MCF 10A (cell line): ENCODE results near the gene MTERF2. TPM values are rescaled to one million over a fixed set of nuclear protein-coding genes. Genes with fewer than 3 reads are reported as not detected.

Experiments used
- BruUV-seq: library from RNA; stranded (reverse); fragments of 400-500 nt; replicated peaks from 2 replicates; lab custom pipeline; 2021; lab: Mats Ljungman, UMichigan
- CTCF ChIA-PET: fragments of 300-600 bp; sonication (Branson Sonifier 250); formaldehyde crosslinking; extraction: SDS; loops from one replicate; lab custom pipeline; 2021; ENCODE audit warnings: antibody characterized with exemption, inconsistent platforms; lab: Yijun Ruan, JAX
- POLR2A ChIA-PET: fragments of 300-600, 350-650 bp; sonication (Branson Sonifier 250); formaldehyde crosslinking; extraction: SDS; loops from one replicate; lab custom pipeline; 2020; ENCODE audit warnings: antibody characterized with exemption, inconsistent platforms; lab: Yijun Ruan, JAX
- DNase-seq: peaks from one replicate; pipeline ENCODE4 v3.0.0-alpha.2; 2018; ENCODE audit not compliant: unreplicated experiment
- H3K27ac Mint-ChIP-seq: one replicate; pipeline ENCODE4 v1.8.0; 2022; ENCODE audit warnings: mild to moderate bottlenecking, low read depth, mixed read lengths; ENCODE audit not compliant: unreplicated experiment
- H3K27me3 Mint-ChIP-seq: one replicate; pipeline ENCODE4 v1.8.0; 2022; ENCODE audit warnings: mixed read lengths; ENCODE audit not compliant: insufficient read depth, unreplicated experiment
- H3K36me3 Mint-ChIP-seq: one replicate; pipeline ENCODE4 v1.8.0; 2022; ENCODE audit warnings: mild to moderate bottlenecking, moderate library complexity, mixed read lengths; ENCODE audit not compliant: insufficient read depth, unreplicated experiment
- H3K4me1 Mint-ChIP-seq: one replicate; pipeline ENCODE4 v1.8.0; 2022; ENCODE audit warnings: mixed read lengths; ENCODE audit not compliant: insufficient read depth, unreplicated experiment
- H3K4me3 Mint-ChIP-seq: one replicate; pipeline ENCODE4 v1.8.0; 2022; ENCODE audit warnings: mild to moderate bottlenecking, moderate library complexity, mixed read lengths; ENCODE audit not compliant: unreplicated experiment
- H3K9me3 Mint-ChIP-seq: one replicate; pipeline ENCODE4 v1.8.0; 2022; ENCODE audit warnings: mixed read lengths; ENCODE audit not compliant: unreplicated experiment
- intact Hi-C: fragments of 100-400 bp; cut with micrococcal nuclease; formaldehyde crosslinking; loops from 2 replicates; pipeline ENCODE4 v1.14.1; 2022
- total RNA-seq: library from RNA; stranded (reverse); gene quantifications from 2 replicates; pipeline ENCODE4 v1.2.3, GENCODE V29; 2022
- TF ChIP-seq, protein P1 (sequence below): fragments of 200-600 bp; IDR thresholded peaks from one replicate; pipeline ENCODE4 v1.8.0; 2022; ENCODE audit warnings: antibody characterized with exemption, mild to moderate bottlenecking; ENCODE audit not compliant: unreplicated experiment

Gene MTERF2
- total RNA-seq, 1 experiment from 2014 or later: 9.3 TPM

DNA sequence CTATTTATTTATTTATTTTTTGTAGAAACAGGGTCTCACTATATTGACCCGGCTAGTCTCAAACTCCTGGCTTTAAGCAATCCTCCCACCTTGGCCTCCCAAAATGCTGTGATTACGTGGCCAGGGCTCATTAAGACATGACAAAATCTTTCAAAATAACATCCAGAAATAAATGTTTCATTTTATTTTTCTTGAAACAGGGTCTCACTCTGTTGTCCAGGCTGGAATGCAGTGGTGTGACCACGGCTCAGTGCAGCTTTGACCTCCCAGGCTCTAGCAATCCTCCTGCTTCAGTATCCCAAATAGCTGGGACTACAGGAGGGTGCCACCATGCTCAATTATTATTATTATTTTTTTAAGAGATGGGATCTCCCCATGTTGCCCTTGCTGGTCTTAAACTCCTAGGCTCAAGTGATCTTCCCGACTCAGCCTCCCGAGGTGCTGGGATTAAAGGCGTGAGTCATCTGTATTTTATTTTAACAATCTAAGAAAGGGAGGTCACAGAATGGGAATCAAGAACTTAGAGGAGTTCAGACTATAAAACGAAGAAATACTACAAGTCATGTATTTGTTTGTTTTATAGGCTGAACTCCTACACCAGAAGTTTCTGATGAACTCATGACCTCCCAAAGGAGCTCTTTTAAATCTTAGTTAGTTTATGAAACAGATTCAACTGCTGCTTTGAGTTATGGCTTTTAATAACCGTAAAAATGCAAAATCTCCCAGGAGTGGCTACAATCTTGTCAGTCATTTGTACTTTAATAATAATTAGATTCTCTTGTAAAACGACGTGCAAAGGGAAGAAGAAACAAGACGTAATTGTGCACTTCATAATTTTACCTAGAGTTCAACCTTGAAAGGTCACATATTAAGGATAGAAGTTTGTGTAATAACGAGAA, 33.3 kb downstream of the MTERF2 start:
- Mint-ChIP-seq H3K36me3 (peaks cover under 1% of the 10 kb centered on the region), H3K27me3 (no peaks in the 10 kb centered on the region), H3K4me1 (peaks cover 3% of the 10 kb centered on the region), H3K27ac (no peak overlapping the region), H3K9me3 (peaks cover 6% of the 10 kb centered on the region), H3K4me3 (peak overlapping the region; percentile 34)
- CTCF ChIA-PET: interaction anchor here (0.5 to 0.6 kb wide), 2 partner anchors 112 to 159 kb away, joined by 4 read pairs; no protein-coding TSS in a partner anchor
- POLR2A ChIA-PET: interaction anchor here (0.6 to 3.0 kb wide), 5 partner anchors 8 to 596 kb away, joined by 3 to 13 read pairs (median 3); partner anchors contain the start of gene POLR3B
- DNase-seq: peak; percentile 21
- intact Hi-C loops: no loop called here
- TF ChIP-seq, protein P1, sequence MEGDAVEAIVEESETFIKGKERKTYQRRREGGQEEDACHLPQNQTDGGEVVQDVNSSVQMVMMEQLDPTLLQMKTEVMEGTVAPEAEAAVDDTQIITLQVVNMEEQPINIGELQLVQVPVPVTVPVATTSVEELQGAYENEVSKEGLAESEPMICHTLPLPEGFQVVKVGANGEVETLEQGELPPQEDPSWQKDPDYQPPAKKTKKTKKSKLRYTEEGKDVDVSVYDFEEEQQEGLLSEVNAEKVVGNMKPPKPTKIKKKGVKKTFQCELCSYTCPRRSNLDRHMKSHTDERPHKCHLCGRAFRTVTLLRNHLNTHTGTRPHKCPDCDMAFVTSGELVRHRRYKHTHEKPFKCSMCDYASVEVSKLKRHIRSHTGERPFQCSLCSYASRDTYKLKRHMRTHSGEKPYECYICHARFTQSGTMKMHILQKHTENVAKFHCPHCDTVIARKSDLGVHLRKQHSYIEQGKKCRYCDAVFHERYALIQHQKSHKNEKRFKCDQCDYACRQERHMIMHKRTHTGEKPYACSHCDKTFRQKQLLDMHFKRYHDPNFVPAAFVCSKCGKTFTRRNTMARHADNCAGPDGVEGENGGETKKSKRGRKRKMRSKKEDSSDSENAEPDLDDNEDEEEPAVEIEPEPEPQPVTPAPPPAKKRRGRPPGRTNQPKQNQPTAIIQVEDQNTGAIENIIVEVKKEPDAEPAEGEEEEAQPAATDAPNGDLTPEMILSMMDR: no peak
- BruUV-seq: no TSS peak

DNA sequence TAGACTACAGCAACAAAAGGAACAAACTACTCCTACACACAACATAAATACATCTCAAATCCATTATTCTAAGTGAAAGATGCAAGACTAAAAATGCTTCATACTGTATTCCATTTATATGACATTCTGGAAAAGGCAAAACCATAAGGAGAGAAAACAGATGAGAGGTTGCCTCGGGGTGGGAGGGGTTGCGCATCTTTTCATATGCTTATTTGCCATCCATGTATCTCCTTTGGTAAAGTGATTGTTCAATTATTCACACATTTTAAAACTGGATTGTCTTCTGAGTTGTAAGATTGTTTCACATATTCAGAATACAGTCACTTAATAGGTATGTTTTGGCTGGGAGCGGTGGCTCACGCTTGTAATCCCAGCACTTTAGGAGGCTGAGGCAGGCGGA, 36.4 kb downstream of the MTERF2 start:
- DNase-seq: no peak

DNA sequence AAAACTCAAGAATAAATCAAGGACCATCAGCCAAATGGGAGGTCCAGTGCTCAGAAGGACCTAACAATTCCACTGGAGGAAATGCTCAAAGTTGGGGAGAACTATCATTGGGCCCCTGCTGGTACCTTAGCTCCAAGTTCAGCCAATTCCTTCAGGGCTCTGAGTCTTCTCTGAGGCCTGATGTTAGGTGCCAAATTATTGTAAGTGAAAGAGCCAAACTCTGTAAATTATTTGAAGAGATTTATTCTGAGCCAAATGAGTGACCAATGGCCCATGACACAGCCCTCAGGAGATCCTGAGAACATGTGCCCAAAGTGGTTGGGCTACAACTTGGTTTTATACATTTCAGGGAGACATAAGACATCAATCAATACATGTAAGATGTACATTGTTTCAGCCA, 39.5 kb downstream of the MTERF2 start:
- no peaks in the 10 kb centered on the region for H3K4me1 Mint-ChIP-seq
- no peak for DNase-seq
- H3K4me3 Mint-ChIP-seq: no peak overlapping the region
- H3K36me3 Mint-ChIP-seq: no peaks in the 10 kb centered on the region
- TF ChIP-seq, protein P1: no peak
- no peak overlapping the region for H3K27ac Mint-ChIP-seq
- H3K27me3 Mint-ChIP-seq: no peaks in the 10 kb centered on the region
- intact Hi-C loops: no loop called here
- no TSS peak for BruUV-seq
- ChIA-PET CTCF (interaction anchor here (1.2 to 1.8 kb wide), 2 partner anchors 8 to 29 kb away, joined by 3 to 6 read pairs; partner anchors contain the start of gene TMEM263), POLR2A (interaction anchor here (1.7 kb wide), 1 partner anchor 9 kb away, joined by 5 read pairs; the partner anchor contains the start of gene TMEM263)
- H3K9me3 Mint-ChIP-seq: peaks cover 6% of the 10 kb centered on the region

More for the DNA sequence above, 36.4 kb downstream of the MTERF2 start:
- Mint-ChIP-seq H3K27me3 (no peaks in the 10 kb centered on the region), H3K36me3 (no peaks in the 10 kb centered on the region), H3K27ac (no peak overlapping the region), H3K4me3 (no peak overlapping the region), H3K9me3 (peaks cover 6% of the 10 kb centered on the region), H3K4me1 (no peaks in the 10 kb centered on the region)
- ChIA-PET POLR2A (no interaction called here), CTCF (no interaction called here)
- BruUV-seq: no TSS peak
- TF ChIP-seq, protein P1: no peak
- intact Hi-C loops: no loop called here

DNA sequence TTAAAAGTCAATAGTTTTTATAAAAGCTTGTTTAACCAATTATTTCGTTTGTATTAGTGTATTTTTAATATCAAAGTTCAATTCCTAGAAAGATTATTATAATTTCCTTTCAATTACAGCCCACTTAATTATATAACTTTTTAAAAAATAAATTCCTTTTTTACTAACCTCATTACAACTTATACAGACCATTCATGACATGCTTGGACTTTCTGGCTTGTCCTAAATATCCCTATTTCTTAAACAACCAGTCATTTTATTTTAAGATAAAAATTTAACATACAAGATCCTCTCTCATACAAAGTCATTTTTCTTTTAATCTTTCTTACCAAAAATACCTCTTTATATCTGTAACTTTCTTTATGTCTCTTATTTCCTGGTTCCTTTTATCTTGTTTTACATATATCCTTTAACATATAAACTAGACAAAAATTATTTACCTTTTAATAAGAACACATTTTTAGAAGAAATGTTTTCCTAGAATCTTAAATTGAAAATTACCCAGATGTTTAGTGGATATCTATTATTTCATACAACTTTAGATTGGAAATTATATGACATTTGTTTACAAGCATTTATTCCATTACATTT, 41.6 kb downstream of the MTERF2 start:
- Mint-ChIP-seq H3K4me3 (no peak overlapping the region), H3K27me3 (no peaks in the 10 kb centered on the region), H3K36me3 (no peaks in the 10 kb centered on the region), H3K27ac (no peak overlapping the region), H3K4me1 (no peaks in the 10 kb centered on the region), H3K9me3 (peaks cover 6% of the 10 kb centered on the region)
- no peak for DNase-seq
- intact Hi-C loops: no loop called here
- POLR2A ChIA-PET: interaction anchor here (1.3 kb wide), 1 partner anchor 9 kb away, joined by 3 read pairs; no protein-coding TSS in a partner anchor
- TF ChIP-seq, protein P1: no peak
- CTCF ChIA-PET: no interaction called here
- BruUV-seq: no TSS peak
